COLO829 (cell line): Measurements from ENCODE around the gene TNRC6A.
"Not testable (repeated sequence)": the region's sequence is repeated elsewhere in the genome, so short reads cannot be mapped to it uniquely, and the experiment has no call there.

Source experiments
- DNase-seq: peaks from one replicate; pipeline ENCODE4 v3.0.0; 2012; ENCODE audit warnings: low spot score

TNRC6A gene

DNA sequence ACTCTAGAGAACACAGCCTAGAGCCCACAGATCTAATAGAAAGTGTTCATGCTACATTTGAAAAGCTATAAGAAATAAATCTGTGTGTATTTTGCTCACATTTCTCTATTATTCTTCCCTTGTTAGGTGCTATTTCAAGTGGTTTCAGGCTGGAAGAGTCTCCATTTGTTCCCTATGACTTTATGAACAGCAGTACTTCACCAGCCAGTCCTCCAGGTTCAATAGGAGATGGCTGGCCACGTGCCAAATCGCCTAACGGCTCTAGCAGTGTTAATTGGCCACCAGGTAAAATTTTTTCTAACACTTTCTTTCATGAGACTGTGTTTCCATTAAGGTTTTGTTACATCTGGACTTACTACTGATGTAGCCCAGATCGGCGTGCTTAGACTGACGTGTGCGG, 85.6 kb downstream of the TNRC6A start:
- DNase-seq: no peak

- DNase-seq: no peak
These were observed 87.2 kb downstream of the TNRC6A start for GRCh38 chr16:24816688-24817087.

- DNase-seq: no peak
These were observed 90.1 kb downstream of the TNRC6A start for GRCh38 chr16:24819462-24820040.

- DNase-seq: no peak
These were observed 91.1 kb downstream of the TNRC6A start for GRCh38 chr16:24820522-24820921.

GRCh38 chr16:24821129-24821528, 91.7 kb downstream of the TNRC6A start:
- no peak for DNase-seq

DNA sequence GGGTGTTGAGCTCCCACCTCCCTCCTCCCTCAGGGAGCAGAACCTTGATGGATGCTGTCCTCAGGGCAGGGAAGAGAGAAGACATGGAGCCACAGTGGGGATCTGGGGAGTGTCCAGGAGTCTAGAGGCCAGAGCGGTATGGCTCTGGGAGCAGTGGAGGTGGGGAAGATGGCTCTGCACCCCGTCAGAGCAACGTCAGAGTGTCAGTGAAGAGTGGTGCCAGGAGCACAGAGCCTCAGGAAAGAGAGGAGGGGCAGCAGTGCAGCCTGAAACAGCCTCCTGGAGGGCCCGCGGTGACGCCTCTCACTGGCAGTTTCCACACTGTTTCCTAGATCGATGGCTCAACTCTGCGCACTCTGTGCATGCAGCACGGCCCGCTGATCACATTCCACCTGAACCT, 93.1 kb downstream of the TNRC6A start:
- no peak for DNase-seq

GRCh38 chr16:24822974-24823373, 93.5 kb downstream of the TNRC6A start:
- DNase-seq: no peak

- DNase-seq: no peak
These were observed 96.2 kb downstream of the TNRC6A start for GRCh38 chr16:24825696-24826095.

- DNase-seq: no peak
These were observed 96.7 kb downstream of the TNRC6A start for GRCh38 chr16:24826096-24826690.

GRCh38 chr16:24826817-24827566, 97.5 kb downstream of the TNRC6A start:
- DNase-seq: no peak

- DNase-seq: no peak
These were observed 99.7 kb downstream of the TNRC6A start for GRCh38 chr16:24829153-24829552.

GRCh38 chr16:24833352-24833751, 103.9 kb downstream of the TNRC6A start:
- DNase-seq: no peak

- peak; percentile 31 for DNase-seq
These were observed 105.2 kb downstream of the TNRC6A start for GRCh38 chr16:24834459-24835335.

GRCh38 chr16:24836836-24837235, 107.4 kb downstream of the TNRC6A start:
- no peak for DNase-seq

- no peak for DNase-seq
These were observed 108.5 kb downstream of the TNRC6A start for GRCh38 chr16:24837969-24838368.

DNA sequence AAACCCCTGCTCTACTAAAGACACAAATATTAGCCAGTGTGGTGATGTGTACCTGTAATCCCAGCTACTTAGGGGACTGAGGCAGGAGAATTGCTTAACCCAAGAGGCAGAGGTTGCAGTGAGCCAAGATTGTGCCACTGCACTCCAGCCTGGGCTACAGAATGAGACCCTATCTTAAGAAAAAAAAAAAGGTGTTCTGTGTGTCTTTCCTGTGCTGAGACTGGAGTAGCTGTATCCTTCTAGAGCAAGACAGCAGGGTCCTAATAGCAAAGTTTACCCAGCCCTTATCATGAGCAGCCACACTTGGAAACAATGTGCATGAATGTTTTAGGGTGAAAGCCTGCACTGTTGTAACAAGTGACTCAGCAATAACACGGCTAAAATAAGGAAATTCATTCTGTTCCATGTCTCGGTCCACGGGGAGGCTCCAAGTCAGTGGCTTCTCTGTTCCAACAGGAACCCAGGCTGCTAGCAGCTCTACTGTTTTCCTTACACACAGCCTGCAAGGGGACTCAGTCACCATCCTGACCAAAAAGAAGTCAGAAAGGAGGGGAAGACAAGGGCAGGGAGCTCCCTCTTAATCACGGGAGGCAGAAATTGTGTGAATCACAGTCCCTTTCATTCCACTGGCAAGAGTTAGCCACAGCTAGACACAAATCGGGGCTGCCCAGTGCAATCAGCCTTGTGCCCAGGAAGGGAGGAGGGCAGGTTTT, 109.3 kb downstream of the TNRC6A start:
- peak; percentile 53 for DNase-seq

GRCh38 chr16:24839347-24839972, 110.0 kb downstream of the TNRC6A start:
- no peak for DNase-seq

- no peak for DNase-seq
These were observed 111.8 kb downstream of the TNRC6A start for GRCh38 chr16:24841291-24841690.

GRCh38 chr16:24844101-24845030, 114.9 kb downstream of the TNRC6A start:
- no peak for DNase-seq

GRCh38 chr16:24845031-24845365, 115.5 kb downstream of the TNRC6A start:
- DNase-seq: not testable (repeated sequence)
